A673 (cell line): ENCODE data around the gene MYH1. TPM values are rescaled to one million over a fixed set of nuclear protein-coding genes. Genes with fewer than 3 reads are reported as not detected.

ENCODE experiments used
- BruUV-seq: library from RNA; stranded (reverse); fragments of 400-500 nt; replicated peaks from 2 replicates; lab custom pipeline; 2021; lab: Mats Ljungman, UMichigan
- CTCF ChIA-PET: fragments of 300-600 bp; sonication (Branson Sonifier 250); formaldehyde crosslinking; loops from one replicate; lab custom pipeline; 2022; ENCODE audit warnings: antibody characterized with exemption; lab: Charles Lee
- POLR2A ChIA-PET: fragments of 300-600 bp; sonication (Branson Sonifier 250); formaldehyde crosslinking; loops from one replicate; lab custom pipeline; 2022; ENCODE audit warnings: antibody characterized with exemption; ENCODE audit not compliant: low non-redundant PET; lab: Charles Lee
- DNase-seq: peaks from one replicate; pipeline ENCODE4 v3.0.0-alpha.2; 2015; ENCODE audit warnings: low spot score
- H3K27ac ChIP-seq: fragments of 200-600 bp; sonication (generic); 2 replicates; pipeline ENCODE4 v1.5.1; 2016; ENCODE audit warnings: mixed run types, low read depth, mild to moderate bottlenecking, mixed read lengths, antibody characterized with exemption, low read length; ENCODE audit not compliant: poor library complexity, severe bottlenecking
- H3K27me3 ChIP-seq: fragments of 200-600 bp; sonication (generic); replicated peaks from 2 replicates; pipeline ENCODE4 v1.6.1; 2017; ENCODE audit warnings: mixed run types, low read depth, mild to moderate bottlenecking, mixed read lengths, antibody characterized with exemption, low read length; ENCODE audit not compliant: insufficient read depth, poor library complexity
- H3K36me3 ChIP-seq: fragments of 200-600 bp; sonication (generic); 2 replicates; pipeline ENCODE4 v1.6.1; 2016; ENCODE audit warnings: mixed run types, mild to moderate bottlenecking, mixed read lengths, antibody characterized with exemption, low read length; ENCODE audit not compliant: insufficient read depth, poor library complexity, severe bottlenecking
- H3K4me1 ChIP-seq: fragments of 200-600 bp; sonication (generic); 2 replicates; pipeline ENCODE4 v1.6.1; 2017; ENCODE audit warnings: mixed run types, mild to moderate bottlenecking, mixed read lengths, antibody characterized with exemption, low read length; ENCODE audit not compliant: insufficient read depth, poor library complexity, severe bottlenecking
- H3K4me3 ChIP-seq: fragments of 200-600 bp; sonication (generic); 2 replicates; pipeline ENCODE4 v1.5.1; 2016; ENCODE audit warnings: low read depth, mixed run types, mild to moderate bottlenecking, mixed read lengths, low read length; ENCODE audit not compliant: poor library complexity, severe bottlenecking
- H3K9me3 ChIP-seq: fragments of 200-600 bp; sonication (generic); 2 replicates; pipeline ENCODE4 v1.6.1; 2016; ENCODE audit warnings: mixed run types, low read depth, mild to moderate bottlenecking, mixed read lengths, antibody characterized with exemption, low read length; ENCODE audit not compliant: poor library complexity, severe bottlenecking
- CTCF ChIP-seq: fragments of 300-800, 200-600 bp; sonication (generic); conservative IDR thresholded peaks from 2 replicates; pipeline ENCODE4 v1.5.1; 2017; ENCODE audit warnings: low read depth, mild to moderate bottlenecking, antibody characterized with exemption, low read length, moderate library complexity, mixed read lengths
- EZH2 ChIP-seq: fragments of 200-600 bp; sonication (generic); IDR thresholded peaks from 2 replicates; pipeline ENCODE4 v1.6.1; 2017; ENCODE audit warnings: borderline replicate concordance, low read depth, mild to moderate bottlenecking, mixed read lengths, antibody characterized with exemption, low read length; ENCODE audit not compliant: poor library complexity, severe bottlenecking
- intact Hi-C: fragments of 100-400 bp; cut with micrococcal nuclease; formaldehyde crosslinking; loops from one replicate; pipeline ENCODE4 v1.10.0; 2022; ENCODE audit not compliant: unreplicated experiment
- total RNA-seq: library from RNA; stranded (reverse); gene quantifications from 2 replicates; pipeline ENCODE4 v1.2.3, GENCODE V29; 2021

Gene MYH1
- total RNA-seq, 1 experiment from 2014 or later, result 0.39 TPM

- H3K27me3 ChIP-seq, result no peaks in the 10 kb centered on the region
- TF ChIP-seq CTCF (no peak), EZH2 (no peak)
- intact Hi-C loops, result no loop called here
- no peaks in the 10 kb centered on the region for H3K36me3 ChIP-seq
- no peaks in the 10 kb centered on the region for H3K9me3 ChIP-seq
- no peak overlapping the region for H3K4me3 ChIP-seq
- DNase-seq, result no peak
- no peak overlapping the region for H3K27ac ChIP-seq
- ChIA-PET POLR2A (no interaction called here), CTCF (interaction anchor here (1.2 kb wide), 1 partner anchor 57 kb away, joined by 3 read pairs; no protein-coding TSS in a partner anchor)
- no peaks in the 10 kb centered on the region for H3K4me1 ChIP-seq
- no TSS peak for BruUV-seq
Measured at GRCh38 chr17:10557422-10557821, 39.1 kb upstream of the MYH1 start.

- H3K36me3 ChIP-seq, result no peaks in the 10 kb centered on the region
- no peak for DNase-seq
- intact Hi-C loops, result no loop called here
- no peaks in the 10 kb centered on the region for H3K9me3 ChIP-seq
- H3K27ac ChIP-seq, result no peak overlapping the region
- ChIA-PET POLR2A (no interaction called here), CTCF (no interaction called here)
- H3K4me3 ChIP-seq, result no peak overlapping the region
- no peak for TF ChIP-seq EZH2
- no peak for TF ChIP-seq CTCF
- no peaks in the 10 kb centered on the region for H3K27me3 ChIP-seq
- no peaks in the 10 kb centered on the region for H3K4me1 ChIP-seq
- BruUV-seq, result no TSS peak
Measured at GRCh38 chr17:10556301-10557005, 38.1 kb upstream of the MYH1 start.

GRCh38 chr17:10550014-10550413 lies 31.7 kb upstream of the MYH1 start:
- intact Hi-C loops, result no loop called here
- no peak for DNase-seq
- Histone ChIP-seq H3K4me1 (no peaks in the 10 kb centered on the region), H3K9me3 (no peaks in the 10 kb centered on the region), H3K4me3 (no peak overlapping the region), H3K27me3 (no peaks in the 10 kb centered on the region), H3K36me3 (no peaks in the 10 kb centered on the region), H3K27ac (no peak overlapping the region)
- CTCF ChIA-PET, result no interaction called here
- no peak for TF ChIP-seq CTCF
- no peak for TF ChIP-seq EZH2
- POLR2A ChIA-PET, result no interaction called here
- BruUV-seq, result no TSS peak
